Trophoblast cell (in vitro differentiated cells and primary cell): ENCODE data around the gene PALLD.

Source experiments
- DNase-seq, 2 donors: peaks; one replicate each; pipeline ENCODE4 v3.0.0-alpha.2; 2016
- H2AFZ ChIP-seq: 2 replicates; pipeline ENCODE4 v1.6.1; 2013; ENCODE audit warnings: low read length, moderate library complexity, mild to moderate bottlenecking; ENCODE audit not compliant: insufficient read depth, poor library complexity
- H2AK5ac ChIP-seq: 2 replicates; pipeline ENCODE4 v1.6.1; 2013; ENCODE audit warnings: mild to moderate bottlenecking, low read length
- H2BK120ac ChIP-seq: 2 replicates; pipeline ENCODE4 v1.6.1; 2013; ENCODE audit warnings: low read length, mild to moderate bottlenecking, moderate library complexity; ENCODE audit not compliant: insufficient read depth, poor library complexity
- H2BK12ac ChIP-seq: 2 replicates; pipeline ENCODE4 v1.6.1; 2013; ENCODE audit warnings: mild to moderate bottlenecking, low read length, moderate library complexity
- H2BK5ac ChIP-seq: 2 replicates; pipeline ENCODE4 v1.6.1; 2013; ENCODE audit warnings: low read length, low read depth, moderate library complexity, mild to moderate bottlenecking; ENCODE audit not compliant: poor library complexity
- H3K14ac ChIP-seq: 2 replicates; pipeline ENCODE4 v1.6.1; 2013; ENCODE audit warnings: mild to moderate bottlenecking, low read length
- H3K18ac ChIP-seq: 2 replicates; pipeline ENCODE4 v1.6.1; 2013; ENCODE audit warnings: mild to moderate bottlenecking, low read length
- H3K23ac ChIP-seq: 2 replicates; pipeline ENCODE4 v1.6.1; 2013; ENCODE audit warnings: low read length
- H3K27ac ChIP-seq: 2 replicates; pipeline ENCODE4 v1.5.1; 2013; ENCODE audit warnings: low read depth, mild to moderate bottlenecking, inconsistent platforms, low read length, moderate library complexity
- H3K27me3 ChIP-seq: 2 replicates; pipeline ENCODE4 v1.6.1; 2013; ENCODE audit warnings: inconsistent platforms, mild to moderate bottlenecking, low read length, moderate library complexity; ENCODE audit not compliant: insufficient read depth
- H3K36me3 ChIP-seq, 2 experiments: 1 replicate in 1 of 2; 2 replicates in 1 of 2; pipeline ENCODE4 v1.6.1; 2013; ENCODE audit warnings: low read length in 2 of 2, mild to moderate bottlenecking in 2 of 2, moderate library complexity in 1 of 2; ENCODE audit not compliant: insufficient read depth in 2 of 2, control insufficient read depth in 1 of 2
- H3K4ac ChIP-seq: 2 replicates; pipeline ENCODE4 v1.6.1; 2013; ENCODE audit warnings: low read depth, mild to moderate bottlenecking, low read length, moderate library complexity
- H3K4me1 ChIP-seq, 2 experiments: 1 replicate in 1 of 2; 2 replicates in 1 of 2; pipeline ENCODE4 v1.6.1; 2013; ENCODE audit warnings: low read length in 2 of 2, mild to moderate bottlenecking in 2 of 2, moderate library complexity in 1 of 2; ENCODE audit not compliant: insufficient read depth in 2 of 2, control insufficient read depth in 1 of 2
- H3K4me2 ChIP-seq: 2 replicates; pipeline ENCODE4 v1.6.1; 2013; ENCODE audit warnings: inconsistent platforms, mild to moderate bottlenecking, low read length, moderate library complexity
- H3K4me3 ChIP-seq: 2 replicates; pipeline ENCODE4 v1.5.1; 2013; ENCODE audit warnings: mild to moderate bottlenecking, low read depth, low read length, inconsistent platforms
- H3K79me1 ChIP-seq: one replicate; pipeline ENCODE4 v1.6.1; 2013; ENCODE audit warnings: low read length
- H3K79me2 ChIP-seq: 2 replicates; pipeline ENCODE4 v1.6.1; 2013; ENCODE audit warnings: low read length, mild to moderate bottlenecking; ENCODE audit not compliant: control insufficient read depth, insufficient read depth, poor library complexity
- H3K9ac ChIP-seq: 2 replicates; pipeline ENCODE4 v1.6.1; 2013; ENCODE audit warnings: mild to moderate bottlenecking, low read length
- H3K9me3 ChIP-seq: 2 replicates; pipeline ENCODE4 v1.6.1; 2013; ENCODE audit warnings: low read depth, mild to moderate bottlenecking, control low read depth, inconsistent platforms, low read length; ENCODE audit not compliant: insufficient read depth
- H4K12ac ChIP-seq: 2 replicates; pipeline ENCODE4 v1.6.1; 2013; ENCODE audit warnings: low read depth, mild to moderate bottlenecking, low read length, moderate library complexity
- H4K8ac ChIP-seq: 2 replicates; pipeline ENCODE4 v1.6.1; 2013; ENCODE audit warnings: low read depth, mild to moderate bottlenecking, low read length, moderate library complexity
- H4K91ac ChIP-seq: one replicate; pipeline ENCODE4 v1.6.1; 2013; ENCODE audit warnings: low read depth, mild to moderate bottlenecking, low read length, moderate library complexity
- WGBS: extraction: QIAGEN DNeasy Blood & Tissue Kit; methylation state at CpG from one replicate; pipeline ENCODE4 v1.1.7; 2013; ENCODE audit warnings: missing lambda C conversion rate; ENCODE audit not compliant: insufficient read length, insufficient coverage; ENCODE audit errors: extremely low coverage; 5-methylcytosine and 5-hydroxymethylcytosine counted together

The PALLD gene

DNA sequence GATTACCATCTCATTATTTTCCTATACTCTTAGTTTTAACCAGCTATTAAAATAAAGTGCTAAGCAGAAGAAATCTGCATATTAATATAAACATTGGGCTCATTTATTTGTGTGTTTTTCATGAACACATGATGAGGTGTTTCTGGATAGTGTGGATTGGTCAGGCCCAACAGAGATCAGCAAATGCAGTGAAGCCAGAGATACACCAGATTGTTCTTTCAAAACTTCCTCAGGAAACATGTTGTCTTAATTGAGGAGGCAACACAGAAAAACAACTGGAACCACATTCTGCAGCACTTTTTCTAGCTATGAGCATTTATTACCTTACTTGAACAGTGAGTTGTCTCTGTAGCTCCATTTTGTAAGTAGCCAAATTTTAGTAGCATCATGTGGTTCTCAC is 69.9 kb downstream of the PALLD start:
- no peak overlapping the region for H3K14ac ChIP-seq
- H2BK5ac ChIP-seq: no peak overlapping the region
- H3K4me3 ChIP-seq: no peak overlapping the region
- no peak overlapping the region for H3K4ac ChIP-seq
- H3K4me1 ChIP-seq: no peaks in the 10 kb centered on the region
- no peak for DNase-seq
- H4K12ac ChIP-seq: no peak overlapping the region
- no peak overlapping the region for H3K4me2 ChIP-seq
- H2AK5ac ChIP-seq: no peak overlapping the region
- H2AFZ ChIP-seq: no peak overlapping the region
- H3K9ac ChIP-seq: no peak overlapping the region
- H3K9me3 ChIP-seq: no peaks in the 10 kb centered on the region
- no peak overlapping the region for H3K27ac ChIP-seq
- no peaks in the 10 kb centered on the region for H3K36me3 ChIP-seq
- no peak overlapping the region for H3K23ac ChIP-seq
- H3K27me3 ChIP-seq: no peaks in the 10 kb centered on the region
- H4K8ac ChIP-seq: no peak overlapping the region
- no peak overlapping the region for H2BK120ac ChIP-seq
- H2BK12ac ChIP-seq: no peak overlapping the region
- H3K79me1 ChIP-seq: no peaks in the 10 kb centered on the region
- H3K79me2 ChIP-seq: no peaks in the 10 kb centered on the region
- H3K18ac ChIP-seq: no peak overlapping the region
- H4K91ac ChIP-seq: no peak overlapping the region

- Histone ChIP-seq H3K4me1 (no peaks in the 10 kb centered on the region), H2BK5ac (no peak overlapping the region), H3K27ac (no peak overlapping the region), H2BK120ac (no peak overlapping the region), H4K91ac (no peak overlapping the region), H2BK12ac (no peak overlapping the region), H3K4ac (no peak overlapping the region), H3K36me3 (no peaks in the 10 kb centered on the region), H4K12ac (no peak overlapping the region), H2AFZ (no peak overlapping the region), H3K79me1 (no peaks in the 10 kb centered on the region), H3K9me3 (no peaks in the 10 kb centered on the region), H4K8ac (no peak overlapping the region), H3K27me3 (no peaks in the 10 kb centered on the region), H3K79me2 (no peaks in the 10 kb centered on the region), H3K23ac (no peak overlapping the region), H3K18ac (no peak overlapping the region), H3K14ac (no peak overlapping the region), H3K4me3 (no peak overlapping the region), H3K9ac (no peak overlapping the region), H3K4me2 (no peak overlapping the region), H2AK5ac (no peak overlapping the region)
- no CpG with 5 or more reads among the region's 9 CpGs for WGBS
- peak in 1 of 2 donors; percentile 69 for DNase-seq
Measured at GRCh38 chr4:168569066-168569930, 72.4 kb downstream of the PALLD start.

DNA sequence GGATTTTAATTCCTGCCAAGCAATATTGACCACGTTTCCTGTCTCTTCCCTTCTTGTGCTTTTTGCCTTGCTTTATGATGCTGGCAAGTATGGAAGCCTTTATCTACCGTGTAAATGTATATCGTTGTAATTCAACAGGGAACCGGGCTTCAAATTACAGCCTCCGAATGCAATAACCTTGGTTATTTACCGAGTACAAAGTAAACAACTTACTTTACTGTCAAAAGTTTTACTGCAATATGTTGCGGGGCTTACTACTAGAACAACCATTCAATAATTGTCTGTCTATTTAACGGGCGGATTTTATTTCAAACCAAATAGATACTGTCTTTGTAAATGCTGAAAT is 73.1 kb downstream of the PALLD start:
- H3K4me1 ChIP-seq: no peaks in the 10 kb centered on the region
- H3K36me3 ChIP-seq: no peaks in the 10 kb centered on the region
- WGBS: no CpG with 5 or more reads among the region's 9 CpGs
- no peaks in the 10 kb centered on the region for H3K79me1 ChIP-seq
- no peak overlapping the region for H3K14ac ChIP-seq
- H2BK5ac ChIP-seq: no peak overlapping the region
- no peak overlapping the region for H4K12ac ChIP-seq
- no peak overlapping the region for H3K27ac ChIP-seq
- no peak overlapping the region for H3K23ac ChIP-seq
- H3K4me3 ChIP-seq: no peak overlapping the region
- DNase-seq: no peak
- H2AK5ac ChIP-seq: no peak overlapping the region
- H3K18ac ChIP-seq: no peak overlapping the region
- no peak overlapping the region for H4K8ac ChIP-seq
- no peak overlapping the region for H2BK120ac ChIP-seq
- H3K79me2 ChIP-seq: no peaks in the 10 kb centered on the region
- H4K91ac ChIP-seq: no peak overlapping the region
- H3K9ac ChIP-seq: no peak overlapping the region
- H2BK12ac ChIP-seq: no peak overlapping the region
- H3K9me3 ChIP-seq: no peaks in the 10 kb centered on the region
- no peak overlapping the region for H2AFZ ChIP-seq
- H3K27me3 ChIP-seq: no peaks in the 10 kb centered on the region
- no peak overlapping the region for H3K4me2 ChIP-seq
- H3K4ac ChIP-seq: no peak overlapping the region

- Histone ChIP-seq H3K27ac (no peak overlapping the region), H3K4me1 (no peaks in the 10 kb centered on the region), H3K27me3 (no peaks in the 10 kb centered on the region), H2BK5ac (no peak overlapping the region), H4K91ac (no peak overlapping the region), H4K12ac (no peak overlapping the region), H3K9me3 (no peaks in the 10 kb centered on the region), H2AFZ (no peak overlapping the region), H3K4me2 (no peak overlapping the region), H2BK12ac (no peak overlapping the region), H3K18ac (no peak overlapping the region), H3K14ac (no peak overlapping the region), H3K36me3 (no peaks in the 10 kb centered on the region), H4K8ac (no peak overlapping the region), H3K9ac (no peak overlapping the region), H2BK120ac (no peak overlapping the region), H3K4ac (no peak overlapping the region), H3K23ac (no peak overlapping the region), H2AK5ac (no peak overlapping the region), H3K79me1 (no peaks in the 10 kb centered on the region), H3K4me3 (no peak overlapping the region), H3K79me2 (no peaks in the 10 kb centered on the region)
- no peak for DNase-seq
Measured at GRCh38 chr4:168570466-168570865, 73.6 kb downstream of the PALLD start.
